NCI-H2081 (cell line): ENCODE data around the gene CT47A1.
"Not testable (repeated sequence)": the region's sequence is repeated elsewhere in the genome, so short reads cannot be mapped to it uniquely, and the experiment has no call there.

ENCODE experiments used
- DNase-seq, 2 experiments: peaks; one replicate each; lab custom pipeline; 2025; lab: John Stamatoyannopoulos, UW

CT47A1 gene

GRCh38 chrX:120985660-120986059, at the start of gene CT47A1:
TSS of gene CT47A1 (minus strand) at chrX:120985760. CDS start at chrX:120985529, 231 bp downstream.
- DNase-seq, result not testable (repeated sequence)

DNA sequence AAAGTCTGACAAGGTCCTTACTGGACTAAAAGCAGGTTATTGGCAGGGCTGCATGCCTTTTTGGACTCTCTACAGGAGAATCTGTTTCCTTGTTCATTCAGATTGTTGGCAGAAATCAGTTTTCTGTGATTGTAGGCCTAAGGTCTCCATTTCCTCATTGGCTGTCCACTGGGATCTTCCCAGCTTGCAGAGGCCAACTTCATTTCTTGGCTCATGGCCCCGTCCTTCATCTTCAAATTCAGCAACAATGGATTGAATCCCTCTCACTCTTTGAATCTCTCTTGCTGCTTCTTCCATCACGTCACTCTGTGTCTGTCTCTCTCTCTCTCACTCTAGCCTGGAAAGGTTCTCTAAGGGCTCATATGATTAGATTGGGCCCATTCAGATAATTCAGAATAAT, 47.0 kb upstream of the CT47A1 start:
- DNase-seq, result no peak

- no peak for DNase-seq
These were observed 44.5 kb upstream of the CT47A1 start for GRCh38 chrX:121030083-121030482.

DNA sequence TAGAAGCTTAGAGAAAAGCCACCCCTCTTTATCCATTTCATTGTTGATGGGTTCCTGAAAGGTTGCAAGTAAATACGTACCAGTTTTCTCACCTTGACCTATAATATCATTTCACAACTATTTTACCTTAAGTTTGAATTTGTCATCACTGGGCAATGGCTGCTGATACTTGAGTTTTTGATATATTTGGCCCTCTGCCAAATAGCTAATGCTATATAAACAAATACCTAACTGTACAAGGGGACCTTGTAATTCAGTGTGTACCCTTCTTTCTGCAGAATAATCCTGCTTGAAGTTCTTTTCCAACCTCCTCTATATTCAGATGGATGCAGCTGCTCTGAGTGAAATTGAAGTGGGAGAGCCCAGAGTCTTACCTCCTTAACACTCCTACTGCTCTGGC, 42.9 kb upstream of the CT47A1 start:
- DNase-seq, result no peak

GRCh38 chrX:121014826-121015225, 29.3 kb upstream of the CT47A1 start:
- DNase-seq, result no peak

- no peak for DNase-seq
These were observed 28.4 kb upstream of the CT47A1 start for GRCh38 chrX:121013897-121014455.

DNA sequence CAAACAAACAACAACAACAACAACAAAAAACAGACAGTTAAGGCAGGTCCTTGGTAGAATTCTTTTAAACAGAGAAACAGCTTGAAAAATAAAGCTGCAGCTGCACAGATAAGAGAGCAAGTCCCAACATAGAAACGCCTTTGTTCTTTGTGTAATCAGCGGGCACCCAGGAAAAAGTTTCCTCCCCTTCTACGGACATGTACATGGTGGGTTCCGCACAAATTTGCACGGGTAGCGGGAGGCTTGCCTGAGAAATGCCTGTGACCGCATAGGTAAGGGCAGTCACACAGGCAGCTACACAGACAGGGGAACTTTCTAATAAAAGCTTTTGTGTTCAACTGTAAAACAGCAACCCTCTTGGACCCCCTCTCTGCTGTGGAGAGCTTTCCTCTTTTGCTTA, 25.7 kb upstream of the CT47A1 start:
- no peak for DNase-seq

DNA sequence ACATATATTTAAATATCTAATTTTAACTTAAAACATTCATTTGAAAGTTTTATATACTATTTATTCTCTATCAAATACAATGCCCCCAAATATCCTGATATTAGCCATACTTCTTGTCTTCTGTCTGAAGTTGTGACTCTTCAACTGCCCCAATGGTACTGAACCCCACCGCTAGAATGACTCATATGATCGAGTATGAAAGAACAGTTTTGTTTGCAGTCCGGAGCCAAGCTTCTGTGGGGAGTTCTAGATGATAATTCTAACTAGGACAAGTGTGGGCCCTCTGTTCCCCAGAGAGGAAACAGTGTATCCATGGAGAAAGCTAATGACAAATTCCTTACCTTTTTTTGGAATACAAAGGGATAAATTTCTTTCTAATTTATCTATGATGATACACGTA, 24.7 kb upstream of the CT47A1 start:
- no peak for DNase-seq

DNA sequence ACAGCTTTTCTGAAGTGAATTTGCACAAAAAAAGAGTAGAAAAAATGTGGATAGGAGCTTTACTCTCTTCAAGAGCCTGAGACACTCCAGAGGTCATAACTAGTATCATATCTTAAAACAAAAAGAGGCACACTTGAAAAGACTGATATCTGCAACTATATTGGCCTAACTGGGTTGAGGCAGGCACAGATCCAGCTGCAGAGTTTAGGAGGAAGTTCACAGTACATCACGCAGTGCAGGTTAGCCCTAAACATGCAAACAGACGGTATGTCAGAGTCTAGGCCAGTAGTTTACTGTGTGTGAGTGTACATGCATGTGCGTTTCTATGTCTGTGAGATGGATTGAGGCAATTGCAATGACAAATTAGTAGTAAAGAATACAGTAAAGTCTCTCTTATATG, 24.2 kb upstream of the CT47A1 start:
- no peak for DNase-seq

GRCh38 chrX:121008920-121009319, 23.4 kb upstream of the CT47A1 start:
- no peak for DNase-seq

- no peak for DNase-seq
These were observed 15.0 kb upstream of the CT47A1 start for GRCh38 chrX:121000589-121000988.

DNA sequence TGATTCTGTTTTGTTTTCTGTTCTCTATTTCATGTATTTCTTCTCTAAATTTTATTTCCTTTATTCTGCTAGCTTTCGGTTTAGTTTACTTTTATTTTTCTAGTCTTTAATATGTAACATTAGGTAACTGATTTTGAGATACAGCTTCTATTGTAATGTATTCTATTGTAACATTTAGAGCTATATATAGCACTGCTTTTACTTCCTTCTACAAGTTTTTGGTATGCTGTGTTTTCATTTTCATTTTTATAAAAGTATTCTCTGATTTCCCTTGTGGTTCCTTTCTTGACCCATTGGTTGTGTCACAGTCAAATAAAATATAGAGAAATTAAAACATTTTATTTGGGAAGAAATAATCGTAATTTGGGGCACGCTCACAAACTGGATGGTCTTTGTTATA, 13.9 kb upstream of the CT47A1 start:
- no peak for DNase-seq

GRCh38 chrX:120956500-120956899, 29.1 kb downstream of the CT47A1 start, which contains the start of gene CT47A7:
TSS of gene CT47A7 (minus strand) at chrX:120956600. CDS start at chrX:120956345, 255 bp downstream.
- not testable (repeated sequence) for DNase-seq
